DOHH2 (cell line): ENCODE measurements around the gene HOXB3.

Source experiments
- H3F3A ChIP-seq: fragments of 200-600 bp; sonication (generic), shearing (Covaris generic); 2 replicates; pipeline ENCODE4 v1.6.0; 2016; ENCODE audit warnings: antibody characterized with exemption, mild to moderate bottlenecking; ENCODE audit not compliant: control insufficient read depth, insufficient read depth
- H3K27ac ChIP-seq: fragments of 200-600 bp; sonication (generic); 2 replicates; pipeline ENCODE4 v1.5.1; 2014; ENCODE audit warnings: low read depth, mild to moderate bottlenecking, low read length, moderate library complexity
- H3K27me3 ChIP-seq: fragments of 200-600 bp; sonication (generic); 2 replicates; pipeline ENCODE4 v1.6.1; 2014; ENCODE audit warnings: mild to moderate bottlenecking, low read length, mixed read lengths; ENCODE audit not compliant: control insufficient read depth
- H3K36me3 ChIP-seq: fragments of 200-600 bp; sonication (generic); 2 replicates; pipeline ENCODE4 v1.6.1; 2014; ENCODE audit warnings: mild to moderate bottlenecking, low read length, moderate library complexity, mixed read lengths; ENCODE audit not compliant: control insufficient read depth
- H3K4me1 ChIP-seq: fragments of 200-600 bp; sonication (generic); 2 replicates; pipeline ENCODE4 v1.6.1; 2014; ENCODE audit warnings: mild to moderate bottlenecking, low read length, mixed read lengths; ENCODE audit not compliant: control insufficient read depth
- H3K4me2 ChIP-seq: fragments of 200-600 bp; sonication (generic); 2 replicates; pipeline ENCODE4 v1.6.0; 2014; ENCODE audit warnings: mild to moderate bottlenecking, low read length, moderate library complexity
- H3K4me3 ChIP-seq: fragments of 200-600 bp; sonication (generic); 2 replicates; pipeline ENCODE4 v1.5.1; 2014; ENCODE audit warnings: mild to moderate bottlenecking, low read length, mixed read lengths
- H3K79me2 ChIP-seq: fragments of 200-600 bp; sonication (generic); 2 replicates; pipeline ENCODE4 v1.6.1; 2014; ENCODE audit warnings: mild to moderate bottlenecking, low read length, mixed read lengths; ENCODE audit not compliant: control insufficient read depth
- H3K9me2 ChIP-seq: fragments of 200-600 bp; sonication (generic); replicated peaks from 2 replicates; pipeline ENCODE4 v1.6.1; 2014; ENCODE audit warnings: mild to moderate bottlenecking, low read length, mixed read lengths; ENCODE audit not compliant: control insufficient read depth
- H3K9me3 ChIP-seq: fragments of 200-600 bp; sonication (generic); 2 replicates; pipeline ENCODE4 v1.6.1; 2014; ENCODE audit warnings: antibody characterized with exemption, low read length, mixed read lengths; ENCODE audit not compliant: control insufficient read depth, insufficient read depth
- H4K20me1 ChIP-seq: fragments of 200-600 bp; sonication (generic); 2 replicates; pipeline ENCODE4 v1.6.0; 2014; ENCODE audit warnings: low read depth, mild to moderate bottlenecking, antibody characterized with exemption, low read length, moderate library complexity; ENCODE audit not compliant: control insufficient read depth, insufficient read depth
- CTCF ChIP-seq: fragments of 200-600 bp; sonication (generic); IDR thresholded peaks from one replicate; pipeline ENCODE4 v1.5.1; 2014; ENCODE audit warnings: antibody characterized with exemption, mild to moderate bottlenecking, low read depth, low read length; ENCODE audit not compliant: poor library complexity, severe bottlenecking
- EZH2phosphoT487 ChIP-seq: fragments of 200-600 bp; sonication (generic); IDR thresholded peaks from 2 replicates; pipeline ENCODE4 v1.6.1; 2017; ENCODE audit warnings: borderline replicate concordance, mild to moderate bottlenecking, antibody characterized with exemption, low read length, moderate library complexity, mixed read lengths

HOXB3 gene

GRCh38 chr17:48546137-48546923 lies 43.7 kb downstream of the HOXB3 start:
- no peak for TF ChIP-seq EZH2phosphoT487
- TF ChIP-seq CTCF, result no peak
- peaks cover 57% of the 10 kb centered on the region for H3K27me3 ChIP-seq
- H3K4me2 ChIP-seq, result no peak overlapping the region
- H3K27ac ChIP-seq, result no peak overlapping the region
- no peaks in the 10 kb centered on the region for H3K4me1 ChIP-seq
- H3K9me3 ChIP-seq, result no peaks in the 10 kb centered on the region
- no peaks in the 10 kb centered on the region for H4K20me1 ChIP-seq
- H3K4me3 ChIP-seq, result no peak overlapping the region
- H3K79me2 ChIP-seq, result no peaks in the 10 kb centered on the region
- no peaks in the 10 kb centered on the region for H3K9me2 ChIP-seq
- H3F3A ChIP-seq, result no peaks in the 10 kb centered on the region
- H3K36me3 ChIP-seq, result no peaks in the 10 kb centered on the region

- Histone ChIP-seq H3K36me3 (no peaks in the 10 kb centered on the region), H3K9me3 (no peaks in the 10 kb centered on the region), H3K27ac (no peak overlapping the region), H3F3A (no peaks in the 10 kb centered on the region), H4K20me1 (no peaks in the 10 kb centered on the region), H3K9me2 (no peaks in the 10 kb centered on the region), H3K4me1 (no peaks in the 10 kb centered on the region), H3K4me3 (no peak overlapping the region), H3K79me2 (no peaks in the 10 kb centered on the region), H3K4me2 (no peak overlapping the region), H3K27me3 (peaks cover 63% of the 10 kb centered on the region)
- TF ChIP-seq EZH2phosphoT487, result no peak
- no peak for TF ChIP-seq CTCF
Observed at GRCh38 chr17:48545539-48545938, 44.5 kb downstream of the HOXB3 start.

GRCh38 chr17:48545022-48545375 lies 45.0 kb downstream of the HOXB3 start, which contains the start of gene HOXB2:
HOXB2 (minus strand) TSS chr17:48545109; CDS start chr17:48544911, 198 bp downstream.
- H3K9me3 ChIP-seq, result no peaks in the 10 kb centered on the region
- no peaks in the 10 kb centered on the region for H3K36me3 ChIP-seq
- H3F3A ChIP-seq, result no peaks in the 10 kb centered on the region
- H3K79me2 ChIP-seq, result no peaks in the 10 kb centered on the region
- no peaks in the 10 kb centered on the region for H3K4me1 ChIP-seq
- H3K9me2 ChIP-seq, result no peaks in the 10 kb centered on the region
- H4K20me1 ChIP-seq, result no peaks in the 10 kb centered on the region
- H3K4me2 ChIP-seq, result no peak within 1 kb of the TSS
- H3K27ac ChIP-seq, result no peak within 1 kb of the TSS
- H3K4me3 ChIP-seq, result no peak within 1 kb of the TSS
- no peak for TF ChIP-seq CTCF
- peaks cover 68% of the 10 kb centered on the region for H3K27me3 ChIP-seq
